C4-2B (cell line): ENCODE data around the gene FLAD1.

Source experiments
- CTCF ChIP-seq: fragments of 450-650 bp; conservative IDR thresholded peaks from 2 replicates; pipeline ENCODE4 v1.5.1; 2017; ENCODE audit warnings: mild to moderate bottlenecking
- ZFX ChIP-seq: fragments of 450-650 bp; IDR thresholded peaks from 2 replicates; pipeline ENCODE4 v1.6.1; 2017

GRCh38 chr1:155035936-155036335 is 52.8 kb downstream of the FLAD1 start:
- TF ChIP-seq CTCF (no peak), ZFX (no peak)
